Activated naive CD4-positive, alpha-beta T cell (primary cell): ENCODE data around the gene ARHGAP18.

ENCODE experiments used
- DNase-seq, 4 experiments: peaks; one replicate each; lab custom pipeline; 2025; lab: John Stamatoyannopoulos, UW

ARHGAP18 gene

GRCh38 chr6:129670634-129671033, 39.3 kb downstream of the ARHGAP18 start:
- DNase-seq = no peak

- no peak for DNase-seq
Observed at GRCh38 chr6:129667621-129668020, 42.4 kb downstream of the ARHGAP18 start.

- DNase-seq = no peak
Observed at GRCh38 chr6:129667034-129667433, 42.9 kb downstream of the ARHGAP18 start.

- DNase-seq = no peak
Observed at GRCh38 chr6:129665555-129665954, 44.4 kb downstream of the ARHGAP18 start.

- no peak for DNase-seq
Observed at GRCh38 chr6:129663531-129663930, 46.4 kb downstream of the ARHGAP18 start.

- no peak for DNase-seq
Observed at GRCh38 chr6:129662980-129663431, 47.0 kb downstream of the ARHGAP18 start.

- no peak for DNase-seq
Observed at GRCh38 chr6:129662406-129662766, 47.6 kb downstream of the ARHGAP18 start.

- DNase-seq = no peak
Observed at GRCh38 chr6:129661536-129662405, 48.2 kb downstream of the ARHGAP18 start.

GRCh38 chr6:129660346-129660676, 49.7 kb downstream of the ARHGAP18 start:
- no peak for DNase-seq

GRCh38 chr6:129659590-129660345, 50.2 kb downstream of the ARHGAP18 start:
- no peak for DNase-seq

- DNase-seq = no peak
Observed at GRCh38 chr6:129659167-129659566, 50.8 kb downstream of the ARHGAP18 start.

- no peak for DNase-seq
Observed at GRCh38 chr6:129657483-129657882, 52.5 kb downstream of the ARHGAP18 start.

- no peak for DNase-seq
Observed at GRCh38 chr6:129655334-129655733, 54.6 kb downstream of the ARHGAP18 start.

- DNase-seq = no peak
Observed at GRCh38 chr6:129653746-129654145, 56.2 kb downstream of the ARHGAP18 start.

- DNase-seq = no peak
Observed at GRCh38 chr6:129653229-129653628, 56.7 kb downstream of the ARHGAP18 start.

- no peak for DNase-seq
Observed at GRCh38 chr6:129651291-129651691, 58.7 kb downstream of the ARHGAP18 start.

GRCh38 chr6:129648819-129649491, 61.0 kb downstream of the ARHGAP18 start:
- no peak for DNase-seq

GRCh38 chr6:129647044-129647443, 62.9 kb downstream of the ARHGAP18 start:
- no peak for DNase-seq

GRCh38 chr6:129646642-129647041, 63.3 kb downstream of the ARHGAP18 start:
- no peak for DNase-seq

GRCh38 chr6:129645830-129646579, 64.0 kb downstream of the ARHGAP18 start:
- DNase-seq = no peak

- no peak for DNase-seq
Observed at GRCh38 chr6:129645106-129645829, 64.7 kb downstream of the ARHGAP18 start.
